CD4-positive, alpha-beta T cell treated with Interleukin-17A for 1 hour (primary cell): ENCODE data around the gene AKR1D1.
"Not testable (repeated sequence)": the region's sequence is repeated elsewhere in the genome, so short reads cannot be mapped to it uniquely, and the experiment has no call there.

ENCODE experiments used
- DNase-seq: peaks from one replicate; pipeline ENCODE4 v3.0.0-alpha.2; 2020

The AKR1D1 gene, protein sequence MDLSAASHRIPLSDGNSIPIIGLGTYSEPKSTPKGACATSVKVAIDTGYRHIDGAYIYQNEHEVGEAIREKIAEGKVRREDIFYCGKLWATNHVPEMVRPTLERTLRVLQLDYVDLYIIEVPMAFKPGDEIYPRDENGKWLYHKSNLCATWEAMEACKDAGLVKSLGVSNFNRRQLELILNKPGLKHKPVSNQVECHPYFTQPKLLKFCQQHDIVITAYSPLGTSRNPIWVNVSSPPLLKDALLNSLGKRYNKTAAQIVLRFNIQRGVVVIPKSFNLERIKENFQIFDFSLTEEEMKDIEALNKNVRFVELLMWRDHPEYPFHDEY

DNA sequence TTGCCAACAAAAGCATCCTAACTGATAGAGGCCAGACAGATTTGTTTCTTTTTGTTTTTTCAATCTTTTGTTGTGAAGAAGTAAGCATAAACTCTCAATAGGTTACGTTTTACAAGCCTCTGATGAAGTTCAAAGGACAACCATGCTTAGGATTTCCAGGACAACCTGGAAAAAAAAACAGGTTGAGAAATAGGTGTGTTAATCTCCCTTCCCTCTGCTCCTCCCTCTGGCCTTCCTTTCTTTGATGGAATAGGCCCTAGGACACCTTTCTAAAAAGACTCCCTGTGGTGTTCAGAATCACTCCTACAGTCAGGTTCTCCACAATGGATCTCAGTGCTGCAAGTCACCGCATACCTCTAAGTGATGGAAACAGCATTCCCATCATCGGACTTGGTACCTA lies at the start of gene AKR1D1:
Gene AKR1D1, plus strand, starts transcription at position 264 of the 400 bp plus-strand sequence. Its CDS starts 60 bp downstream, at position 324.
- DNase-seq: no peak

DNA sequence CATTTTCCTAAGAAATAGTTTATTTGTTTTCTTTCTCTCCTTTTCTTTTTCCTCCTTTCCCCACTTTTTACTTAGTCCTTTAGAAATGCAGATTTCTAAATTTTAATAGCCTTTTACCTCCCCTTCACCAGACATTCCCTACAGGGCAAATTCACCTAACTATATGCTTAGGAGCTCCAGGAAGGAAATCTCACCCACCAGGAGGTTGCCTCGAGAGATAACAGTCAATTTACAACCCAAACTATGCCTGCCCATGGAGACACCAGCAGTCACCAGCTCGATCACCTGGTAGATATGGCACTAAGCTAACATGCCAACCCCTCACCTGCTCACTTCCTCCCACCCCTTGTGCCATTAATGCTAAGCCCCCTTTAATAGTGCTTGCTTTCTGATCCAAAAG lies 49.2 kb upstream of the AKR1D1 start:
- no peak for DNase-seq

DNA sequence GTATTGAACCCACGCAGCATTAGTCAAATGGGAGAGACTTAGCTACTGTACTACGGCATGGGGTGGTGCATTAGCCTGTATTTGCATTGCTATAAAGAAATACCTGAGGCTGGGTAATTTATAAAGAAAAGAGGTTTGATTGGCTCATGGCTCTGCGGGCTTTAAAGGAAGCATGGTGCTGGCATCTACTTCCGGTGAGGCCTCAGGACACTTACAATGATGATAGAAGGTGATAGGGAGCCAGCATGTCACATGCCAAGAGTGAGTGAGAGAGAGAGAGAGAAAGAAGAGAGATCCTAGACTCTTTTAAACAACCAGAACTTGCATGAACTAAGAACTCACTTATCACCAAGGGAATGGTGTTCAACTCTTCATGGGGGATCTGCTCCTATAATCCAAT lies 47.1 kb upstream of the AKR1D1 start:
- DNase-seq: no peak

GRCh38 chr7:138029941-138030340 lies 46.3 kb upstream of the AKR1D1 start:
- no peak for DNase-seq

- DNase-seq: no peak
Observed at GRCh38 chr7:138030679-138031351, 45.4 kb upstream of the AKR1D1 start.

DNA sequence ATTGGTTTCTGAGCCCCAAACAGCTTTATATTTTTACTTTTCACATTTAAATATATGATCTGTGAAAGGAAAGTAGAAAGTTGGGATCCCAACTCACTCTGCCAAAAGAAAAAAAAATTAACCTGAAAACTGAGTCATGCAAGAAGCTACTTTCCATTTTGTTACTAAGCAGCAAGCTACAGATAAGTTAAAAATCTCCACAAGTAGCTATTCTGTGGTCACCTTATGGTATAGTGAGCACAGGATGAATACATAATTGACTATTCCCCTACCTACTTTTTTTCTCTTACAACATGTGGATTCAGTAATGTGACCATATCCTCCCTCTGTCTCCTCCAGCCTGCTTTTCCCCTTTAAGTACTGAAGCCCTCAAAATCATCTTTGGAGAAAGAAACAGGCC lies 44.1 kb upstream of the AKR1D1 start:
- no peak for DNase-seq

GRCh38 chr7:138032770-138033169 lies 43.5 kb upstream of the AKR1D1 start:
- DNase-seq: no peak

- DNase-seq: no peak
Observed at GRCh38 chr7:138033241-138033640, 43.0 kb upstream of the AKR1D1 start.

DNA sequence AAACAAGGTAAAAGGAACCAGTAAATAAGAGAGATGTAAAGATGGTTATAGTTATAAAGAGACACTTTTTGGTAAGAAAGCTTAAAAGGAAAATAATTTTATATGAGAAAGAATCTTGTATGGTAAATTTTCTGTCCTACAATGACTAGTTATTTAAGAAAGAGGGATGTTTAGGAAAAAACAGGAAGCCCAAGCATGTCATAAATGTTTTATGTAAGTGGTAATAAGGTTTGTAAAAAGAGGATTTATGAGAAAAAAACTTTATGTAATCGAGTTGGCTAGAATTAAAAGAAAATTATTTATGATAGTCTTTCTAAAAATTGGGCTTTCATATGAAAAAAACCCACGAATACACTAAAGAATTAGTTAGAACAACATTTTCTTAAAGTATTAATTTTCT lies 40.1 kb upstream of the AKR1D1 start:
- DNase-seq: no peak

DNA sequence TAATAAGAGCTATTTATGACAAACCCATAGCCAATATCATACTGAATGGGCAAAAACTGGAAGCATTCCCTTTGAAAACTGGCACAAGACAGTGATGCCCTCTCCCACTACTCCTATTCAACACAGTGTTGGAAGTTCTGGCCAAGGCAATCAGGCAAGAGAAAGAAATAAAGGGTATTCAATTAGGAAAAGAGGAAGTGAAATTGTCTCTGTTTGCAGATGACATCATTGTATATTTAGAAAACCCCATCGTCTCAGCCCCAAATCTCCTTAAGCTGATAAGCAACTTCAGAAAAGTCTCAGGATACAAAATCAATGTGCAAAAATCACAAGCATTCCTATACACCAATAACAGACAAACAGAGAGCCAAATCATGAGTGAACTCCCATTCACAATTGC lies 36.2 kb upstream of the AKR1D1 start:
- not testable (repeated sequence) for DNase-seq

- DNase-seq: no peak
Observed at GRCh38 chr7:138044897-138045296, 31.4 kb upstream of the AKR1D1 start.

DNA sequence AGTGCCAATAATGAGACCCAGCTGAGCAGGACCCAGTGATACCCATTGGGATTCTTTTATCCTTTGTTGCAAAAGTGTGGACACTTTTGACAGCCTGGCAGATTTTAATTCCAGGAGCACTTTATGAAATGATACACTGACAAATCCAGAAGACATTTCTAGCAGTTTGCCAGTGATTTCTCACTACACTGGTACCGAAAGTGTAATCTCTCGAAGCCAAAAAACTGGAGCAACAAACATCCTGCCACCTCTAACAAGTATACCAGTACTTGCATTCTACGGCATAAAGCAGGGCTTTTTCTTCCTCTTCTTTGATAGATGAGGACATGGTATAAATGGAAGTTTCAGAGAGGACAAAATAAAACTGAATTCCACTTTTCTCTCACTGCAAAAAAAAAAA lies 28.4 kb upstream of the AKR1D1 start:
- no peak for DNase-seq

DNA sequence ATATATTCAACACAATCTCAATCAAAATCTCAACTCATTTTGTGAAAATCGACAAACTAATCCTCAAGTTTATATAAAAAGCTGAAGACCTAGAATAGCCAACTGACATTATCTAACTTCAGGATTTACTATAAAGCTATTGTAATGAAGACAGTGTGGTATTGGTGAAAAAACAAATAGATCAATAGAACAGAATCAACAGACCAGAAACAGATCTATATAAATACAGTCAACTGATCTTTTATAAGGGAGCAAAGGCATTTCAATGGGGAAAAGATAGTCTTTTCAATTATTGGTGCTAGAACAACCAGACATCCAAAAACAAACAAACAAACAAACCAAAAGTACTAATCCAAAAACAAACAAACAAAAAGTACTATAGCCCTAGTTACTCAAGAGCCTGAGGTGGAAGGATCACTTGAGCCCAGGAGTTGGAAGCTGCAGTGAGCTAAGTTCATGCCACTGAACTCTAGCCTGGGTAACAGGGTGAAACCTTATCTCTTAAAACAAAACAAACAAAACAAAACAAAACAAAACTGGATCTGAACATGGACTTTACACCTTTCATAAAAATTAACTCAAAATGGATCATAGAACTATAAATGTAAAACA lies 26.6 kb upstream of the AKR1D1 start:
- DNase-seq: no peak

- DNase-seq: not testable (repeated sequence)
Observed at GRCh38 chr7:138051712-138052247, 24.5 kb upstream of the AKR1D1 start.

DNA sequence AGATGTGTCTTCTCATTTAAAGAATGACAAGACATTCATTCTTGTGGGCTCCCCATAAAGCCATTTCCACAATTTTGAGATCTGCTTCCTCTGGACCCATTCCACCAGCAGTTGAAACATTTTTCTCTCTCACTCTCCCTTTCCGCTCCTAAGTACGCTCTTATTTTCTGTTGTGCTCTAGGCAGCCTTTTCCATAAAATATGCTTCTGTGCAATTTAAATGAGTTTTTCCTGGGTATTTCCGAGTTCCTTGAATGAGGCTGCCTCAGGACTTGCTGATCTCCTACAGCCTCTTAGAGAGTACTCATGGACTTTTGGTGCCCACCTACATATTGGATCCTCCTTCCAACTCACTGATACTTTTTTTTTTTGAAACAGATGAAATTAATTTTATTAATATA lies 23.6 kb upstream of the AKR1D1 start:
- DNase-seq: no peak

- not testable (repeated sequence) for DNase-seq
Observed at GRCh38 chr7:138055698-138056097, 20.6 kb upstream of the AKR1D1 start.

DNA sequence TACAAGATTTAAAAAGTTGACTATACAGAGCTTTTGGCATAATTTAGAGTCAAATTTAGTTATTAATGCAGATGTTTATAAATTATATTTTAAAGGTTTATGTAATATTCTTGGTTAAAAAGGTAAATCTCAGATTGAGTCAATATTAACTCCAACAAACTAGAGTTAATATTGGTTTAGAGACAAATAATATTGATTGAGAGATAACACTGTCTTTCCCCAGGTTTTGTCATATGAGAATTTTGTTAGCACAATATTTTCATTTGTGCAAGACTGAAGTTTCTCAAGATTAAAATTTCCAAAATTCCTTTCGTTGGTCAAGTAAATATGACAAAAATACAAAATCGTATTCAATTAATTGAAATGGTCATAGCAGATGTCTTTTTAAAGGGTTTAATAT lies 12.9 kb upstream of the AKR1D1 start:
- DNase-seq: no peak

DNA sequence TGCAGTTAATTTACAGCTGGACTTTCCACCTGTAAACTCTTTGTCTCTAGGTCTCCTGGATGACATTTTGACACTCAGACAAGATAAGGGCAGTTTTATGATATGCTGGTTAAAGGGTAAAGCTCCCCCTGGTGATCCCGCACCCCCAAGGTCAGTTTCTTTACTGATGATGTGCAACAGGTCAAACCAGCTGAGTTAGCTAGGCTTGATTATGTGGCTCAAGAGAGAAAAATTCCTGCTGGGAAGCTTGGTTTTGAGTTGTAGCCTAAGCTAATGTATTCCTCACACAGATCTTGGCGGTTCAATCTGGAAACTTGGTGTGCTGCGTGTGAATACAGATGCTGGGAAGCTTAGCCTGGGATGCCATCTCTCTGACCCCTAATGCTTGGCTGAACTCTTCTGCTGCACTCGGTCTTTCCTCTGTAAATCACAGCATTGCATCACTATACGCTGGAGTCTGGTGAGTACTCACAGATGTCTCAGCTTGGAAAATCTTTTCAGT lies 11.4 kb upstream of the AKR1D1 start:
- DNase-seq: no peak

DNA sequence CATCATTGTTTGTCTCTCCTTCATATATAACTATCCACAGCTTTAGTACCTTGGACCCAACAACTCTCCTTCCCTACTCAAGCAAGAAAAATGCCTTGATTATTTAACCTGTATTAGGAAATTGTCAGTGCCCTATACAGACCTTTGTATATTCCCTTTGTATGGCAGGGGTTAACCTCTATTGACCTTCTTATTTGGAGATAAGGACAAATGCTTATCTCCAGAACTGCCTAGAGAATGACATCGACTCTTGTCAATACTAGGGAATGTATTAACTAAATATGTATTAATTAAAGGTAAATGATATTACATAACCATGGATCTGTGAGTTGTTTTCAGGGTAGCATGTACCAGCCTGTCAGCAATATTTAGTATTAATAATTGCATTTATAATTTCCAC lies 10.4 kb upstream of the AKR1D1 start:
- no peak for DNase-seq

DNA sequence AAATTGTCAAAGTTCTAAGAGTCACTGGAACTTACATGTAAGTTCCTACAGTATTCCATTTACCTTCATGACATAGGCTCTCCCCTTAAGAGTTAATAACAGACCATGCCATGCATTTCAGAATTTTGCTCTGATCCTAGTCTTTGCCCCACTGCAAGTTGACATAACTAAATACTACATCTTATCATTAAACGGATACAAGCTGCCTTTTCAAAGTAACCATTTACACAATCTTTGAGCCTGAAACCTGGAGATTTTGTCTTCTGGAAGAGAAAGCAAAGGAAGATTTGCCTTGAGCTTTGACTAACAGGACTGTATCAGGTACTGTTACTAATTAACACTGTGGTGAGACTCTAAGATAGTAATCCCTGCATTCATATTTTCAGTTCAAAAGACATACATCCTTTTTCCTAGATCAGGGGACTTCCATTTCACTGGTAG lies 9.3 kb upstream of the AKR1D1 start:
- no peak for DNase-seq

GRCh38 chr7:138067774-138068173 lies 8.5 kb upstream of the AKR1D1 start:
- DNase-seq: no peak

DNA sequence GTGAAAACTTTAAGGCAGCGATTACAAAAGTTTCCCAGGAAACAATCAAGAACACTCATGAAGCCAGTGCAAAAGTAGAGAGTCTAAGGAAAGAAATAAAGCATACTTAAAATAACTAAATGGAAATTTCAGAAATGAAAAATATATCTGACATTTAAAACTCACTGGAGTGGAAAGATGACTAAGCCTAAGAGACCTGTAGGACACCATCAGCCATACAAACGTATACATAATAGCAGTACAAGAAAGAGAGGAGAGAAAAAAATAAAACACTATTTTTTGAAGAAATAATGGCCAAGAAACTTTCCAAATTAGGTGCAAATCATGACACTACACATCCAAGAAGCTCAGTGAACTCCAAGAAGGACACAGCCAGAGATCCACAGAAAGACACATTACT lies 5.4 kb upstream of the AKR1D1 start:
- DNase-seq: no peak

DNA sequence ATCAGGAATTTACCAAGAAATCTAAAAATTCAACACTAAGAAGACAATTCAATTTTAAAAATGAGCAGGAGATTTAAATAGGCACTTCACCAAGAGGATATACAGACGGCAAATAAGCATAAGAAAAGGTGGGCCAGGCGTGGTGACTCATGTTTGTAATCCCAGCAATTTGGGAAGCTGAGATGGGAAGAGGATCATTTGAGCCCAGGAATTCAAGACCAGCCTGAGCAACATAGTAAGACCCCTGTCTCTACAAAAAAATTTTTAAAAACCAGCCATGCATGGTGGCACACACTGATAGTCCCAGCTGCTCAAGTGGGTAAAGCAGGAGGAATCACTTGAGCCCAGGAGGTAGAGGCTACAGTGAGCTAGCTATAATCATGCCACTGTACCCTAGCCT lies 3.5 kb upstream of the AKR1D1 start:
- no peak for DNase-seq

- no peak for DNase-seq
Observed at GRCh38 chr7:138074121-138074520, 2.1 kb upstream of the AKR1D1 start.
